H1 (cell line): ENCODE results near the gene LIFR. TPM values are rescaled to one million over a fixed set of nuclear protein-coding genes. Genes with fewer than 3 reads are reported as not detected.

Source experiments
- GABPA ChIP-seq: IDR thresholded peaks from 2 replicates; pipeline ENCODE4 v1.6.1; 2011; ENCODE audit warnings: mild to moderate bottlenecking, low read length, moderate library complexity, borderline replicate concordance; ENCODE audit not compliant: insufficient read depth
- MAFK ChIP-seq: IDR thresholded peaks from 2 replicates; pipeline ENCODE4 v1.6.1; 2012; ENCODE audit warnings: low read depth, mild to moderate bottlenecking, improper control_type of control experiment, low read length
- SAP30 ChIP-seq: fragments of 300-600 bp; sonication (generic); IDR thresholded peaks from 2 replicates; pipeline ENCODE4 v1.7.1; 2012; ENCODE audit warnings: low read length, moderate library complexity, mild to moderate bottlenecking, inconsistent platforms; ENCODE audit not compliant: insufficient read depth, insufficient replicate concordance
- polyA plus RNA-seq, 7 experiments: library from polyadenylated mRNA; depleted of rRNA in 3 of 7; stranded (reverse) in 5 of 7; unstranded in 2 of 7; fragments of >200 nt in 5 of 7; fragments of 200-250 nt in 2 of 7; gene quantifications; 1 replicate in 5 of 7; 2 replicates in 1 of 7; 4 replicates in 1 of 7; pipeline versions ENCODE4 v1.2.1 to v1.2.3, GENCODE V29; 2011 to 2013; ENCODE audit warnings: missing spikeins in 2 of 7, mixed read lengths in 2 of 7
- total RNA-seq: library from RNA; stranded (reverse); fragmentation: NEBNext Ultra II Directional; extraction: Animal tissue kit (Norgen Biotek cat#: 25700); gene quantifications from 2 replicates; pipeline ENCODE4 v1.2.1, GENCODE V29; 2021
- TF ChIP-seq, protein P1 (sequence below): IDR thresholded peaks from 2 replicates; pipeline ENCODE4 v1.6.1; 2011; ENCODE audit warnings: low read length, improper control_type of control experiment

The LIFR gene
- total and polyA plus RNA-seq, 2 of the 8 experiments (the other 6 are each of a cell fraction or from before 2014, with no cell fraction given): 2.0 to 18.9 TPM

DNA sequence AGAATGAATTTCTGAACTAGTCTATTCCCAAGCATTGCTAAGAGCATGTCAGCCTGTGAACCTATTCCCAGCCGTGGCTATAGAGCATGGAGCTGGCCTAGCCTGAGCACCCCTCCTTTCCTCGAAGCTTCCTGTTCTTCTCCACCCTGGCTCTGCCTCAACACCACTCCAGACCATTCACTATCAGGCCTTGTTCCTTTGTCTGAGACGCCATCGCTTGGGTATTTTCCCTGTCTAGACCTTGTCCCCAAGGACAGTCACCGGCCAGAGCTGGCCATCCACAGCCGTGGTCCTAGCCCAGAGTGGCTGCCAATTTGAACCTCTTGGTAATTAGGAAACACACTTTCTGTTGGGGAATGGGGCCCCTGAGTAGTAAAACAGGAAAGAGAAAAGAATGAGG, 105.8 kb downstream of the LIFR start (continued):
- TF ChIP-seq MAFK (no peak), SAP30 (no peak), GABPA (no peak)
- TF ChIP-seq, protein P1, sequence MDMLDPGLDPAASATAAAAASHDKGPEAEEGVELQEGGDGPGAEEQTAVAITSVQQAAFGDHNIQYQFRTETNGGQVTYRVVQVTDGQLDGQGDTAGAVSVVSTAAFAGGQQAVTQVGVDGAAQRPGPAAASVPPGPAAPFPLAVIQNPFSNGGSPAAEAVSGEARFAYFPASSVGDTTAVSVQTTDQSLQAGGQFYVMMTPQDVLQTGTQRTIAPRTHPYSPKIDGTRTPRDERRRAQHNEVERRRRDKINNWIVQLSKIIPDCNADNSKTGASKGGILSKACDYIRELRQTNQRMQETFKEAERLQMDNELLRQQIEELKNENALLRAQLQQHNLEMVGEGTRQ: no peak
- TF ChIP-seq, all 59 proteins: peak for 0
